Measurements from ENCODE around the gene CCNG1. TPM values are rescaled to one million over a fixed set of nuclear protein-coding genes. Genes with fewer than 3 reads are reported as not detected.

The CCNG1 gene
- total and polyA plus RNA-seq, 4 donors = 31.2 to 130 (median 64.5) TPM

- peaks cover 0 to 19% (median 12%) of the 10 kb centered on the region in 5 donors for H3K4me1 ChIP-seq (ENCODE audit: control insufficient read depth in 5 of 5, insufficient read depth in 5 of 5, low read length in 5 of 5)
- no peak for TF ChIP-seq CTCF (IDR thresholded peaks at IDR 0.05; ENCODE audit: control extremely low read depth, extremely low read depth)
- peaks cover 0 to 16% (median 2%) of the 10 kb centered on the region in 4 donors for H3K36me3 ChIP-seq (ENCODE audit: control insufficient read depth in 4 of 4, insufficient read depth in 4 of 4, low read length in 4 of 4)
- no peaks in the 10 kb centered on the region for H3K9me3 ChIP-seq (ENCODE audit: control insufficient read depth in 4 of 4, insufficient read depth in 3 of 4, low read length in 3 of 4)
- peak overlapping the region; percentile 27 for H3K4me3 ChIP-seq
- no peak overlapping the region for H3K9ac ChIP-seq (ENCODE audit: insufficient read depth in 1 of 2, low read length in 2 of 2)
- DNase-seq (no peak), ATAC-seq (ENCODE audit: insufficient read depth, low FRiP score) (no peak)
- H3K27me3 ChIP-seq (ENCODE audit: control insufficient read depth in 3 of 3, insufficient read depth in 3 of 3, low read length in 2 of 3) = no peaks in the 10 kb centered on the region
- WGBS, 2 donors = 2 to 3% methylated on average over 6 of the region's 6 CpGs
- peak overlapping the region; percentile 28 to 57 for H3K27ac ChIP-seq (ENCODE audit: low read depth in 1 of 2, low read length in 1 of 2)
These were observed 435 bp upstream of the CCNG1 start for GRCh38 chr5:163437011-163437308.

DNA sequence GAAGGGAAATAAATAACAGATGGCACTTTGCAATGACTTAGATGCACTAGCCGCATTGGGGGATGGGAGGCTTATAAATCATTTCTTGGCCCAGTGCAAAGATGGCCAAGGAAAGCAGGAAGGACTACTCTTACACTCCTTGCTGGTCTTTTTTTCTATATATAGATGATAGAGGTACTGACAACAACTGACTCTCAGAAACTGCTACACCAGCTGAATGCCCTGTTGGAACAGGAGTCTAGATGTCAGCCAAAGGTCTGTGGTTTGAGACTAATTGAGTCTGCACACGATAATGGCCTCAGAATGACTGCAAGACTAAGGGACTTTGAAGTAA, 1.7 kb downstream of the CCNG1 start:
- no peak for TF ChIP-seq CTCF (IDR thresholded peaks at IDR 0.05; ENCODE audit: control extremely low read depth, extremely low read depth)
- ATAC-seq (ENCODE audit: insufficient read depth, low FRiP score) = no peak
- no peak overlapping the region for H3K4me3 ChIP-seq
- no peak overlapping the region for H3K27ac ChIP-seq (ENCODE audit: low read depth in 1 of 2, low read length in 1 of 2)
- peak in 1 of 3 donors; percentile 35 for DNase-seq
- WGBS, 2 donors = 50 to 59% methylated on average over 2 of the region's 2 CpGs
- H3K9me3 ChIP-seq (ENCODE audit: control insufficient read depth in 4 of 4, insufficient read depth in 3 of 4, low read length in 3 of 4) = no peaks in the 10 kb centered on the region
- no peaks in the 10 kb centered on the region for H3K27me3 ChIP-seq (ENCODE audit: control insufficient read depth in 3 of 3, insufficient read depth in 3 of 3, low read length in 2 of 3)
- H3K4me1 ChIP-seq (ENCODE audit: control insufficient read depth in 5 of 5, insufficient read depth in 5 of 5, low read length in 5 of 5) = peaks cover 0 to 18% (median 12%) of the 10 kb centered on the region in 5 donors
- no peak overlapping the region for H3K9ac ChIP-seq (ENCODE audit: insufficient read depth in 1 of 2, low read length in 2 of 2)
- peaks cover 0 to 33% (median 8%) of the 10 kb centered on the region in 4 donors for H3K36me3 ChIP-seq (ENCODE audit: control insufficient read depth in 4 of 4, insufficient read depth in 4 of 4, low read length in 4 of 4)

GRCh38 chr5:163440954-163441353, 3.6 kb downstream of the CCNG1 start:
- WGBS, 2 donors = 98 to 99% methylated on average over 3 of the region's 3 CpGs
- H3K27me3 ChIP-seq (ENCODE audit: control insufficient read depth in 3 of 3, insufficient read depth in 3 of 3, low read length in 2 of 3) = no peaks in the 10 kb centered on the region
- H3K36me3 ChIP-seq (ENCODE audit: control insufficient read depth in 4 of 4, insufficient read depth in 4 of 4, low read length in 4 of 4) = peaks cover 2 to 40% (median 9%) of the 10 kb centered on the region in 4 donors
- ATAC-seq (ENCODE audit: insufficient read depth, low FRiP score) = no peak
- H3K4me3 ChIP-seq = no peak overlapping the region
- no peak overlapping the region for H3K27ac ChIP-seq (ENCODE audit: low read depth in 1 of 2, low read length in 1 of 2)
- DNase-seq = no peak
- no peak overlapping the region for H3K9ac ChIP-seq (ENCODE audit: insufficient read depth in 1 of 2, low read length in 2 of 2)
- TF ChIP-seq CTCF (IDR thresholded peaks at IDR 0.05; ENCODE audit: control extremely low read depth, extremely low read depth) = no peak
- H3K4me1 ChIP-seq (ENCODE audit: control insufficient read depth in 5 of 5, insufficient read depth in 5 of 5, low read length in 5 of 5) = peaks cover 0 to 18% (median 12%) of the 10 kb centered on the region in 5 donors
- H3K9me3 ChIP-seq (ENCODE audit: control insufficient read depth in 4 of 4, insufficient read depth in 3 of 4, low read length in 3 of 4) = no peaks in the 10 kb centered on the region

DNA sequence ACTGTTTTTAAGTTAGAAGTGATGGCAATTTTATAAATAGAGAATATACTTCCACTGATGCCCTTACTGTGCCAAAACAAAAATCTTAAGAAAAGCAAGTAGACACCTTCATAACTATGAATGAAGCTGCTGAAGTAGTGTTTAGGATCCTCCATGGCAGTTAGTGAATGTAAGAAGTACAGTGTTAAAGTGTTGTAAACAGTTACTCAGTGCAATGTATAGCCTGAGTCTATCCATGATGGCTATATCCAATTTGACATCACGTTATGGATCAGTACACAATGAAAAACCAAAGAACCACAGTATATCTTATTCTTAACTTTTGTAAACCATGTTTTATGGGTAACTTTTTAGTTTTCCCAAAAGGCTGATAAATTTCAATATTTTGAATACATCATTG, 7.1 kb downstream of the CCNG1 start:
- ATAC-seq (ENCODE audit: insufficient read depth, low FRiP score) (no peak), DNase-seq (no peak)
- H3K9ac ChIP-seq (ENCODE audit: insufficient read depth in 1 of 2, low read length in 2 of 2) = no peak overlapping the region
- H3K9me3 ChIP-seq (ENCODE audit: control insufficient read depth in 4 of 4, insufficient read depth in 3 of 4, low read length in 3 of 4) = no peaks in the 10 kb centered on the region
- TF ChIP-seq CTCF (IDR thresholded peaks at IDR 0.05; ENCODE audit: control extremely low read depth, extremely low read depth) = no peak
- H3K27me3 ChIP-seq (ENCODE audit: control insufficient read depth in 3 of 3, insufficient read depth in 3 of 3, low read length in 2 of 3) = no peaks in the 10 kb centered on the region
- 96 to 100% methylated on average over 1 of the region's 1 CpG for WGBS, 2 donors
- no peak overlapping the region for H3K27ac ChIP-seq (ENCODE audit: low read depth in 1 of 2, low read length in 1 of 2)
- H3K4me1 ChIP-seq (ENCODE audit: control insufficient read depth in 5 of 5, insufficient read depth in 5 of 5, low read length in 5 of 5) = peaks cover 0 to 7% (median 0%) of the 10 kb centered on the region in 5 donors
- H3K4me3 ChIP-seq = no peak overlapping the region
- H3K36me3 ChIP-seq (ENCODE audit: control insufficient read depth in 4 of 4, insufficient read depth in 4 of 4, low read length in 4 of 4) = peaks cover 6 to 59% (median 16%) of the 10 kb centered on the region in 4 donors
